ENCODE results near the gene KANK3. TPM values are rescaled to one million over a fixed set of nuclear protein-coding genes. Genes with fewer than 3 reads are reported as not detected.
A peak's percentile ranks its signal among the peaks of the same experiment; 100 is the strongest.

Gene KANK3
- total and polyA plus RNA-seq, 2 of the 8 experiments (the other 6 are each of a cell fraction or from before 2014, with no cell fraction given): 2.5 to 4.2 TPM

DNA sequence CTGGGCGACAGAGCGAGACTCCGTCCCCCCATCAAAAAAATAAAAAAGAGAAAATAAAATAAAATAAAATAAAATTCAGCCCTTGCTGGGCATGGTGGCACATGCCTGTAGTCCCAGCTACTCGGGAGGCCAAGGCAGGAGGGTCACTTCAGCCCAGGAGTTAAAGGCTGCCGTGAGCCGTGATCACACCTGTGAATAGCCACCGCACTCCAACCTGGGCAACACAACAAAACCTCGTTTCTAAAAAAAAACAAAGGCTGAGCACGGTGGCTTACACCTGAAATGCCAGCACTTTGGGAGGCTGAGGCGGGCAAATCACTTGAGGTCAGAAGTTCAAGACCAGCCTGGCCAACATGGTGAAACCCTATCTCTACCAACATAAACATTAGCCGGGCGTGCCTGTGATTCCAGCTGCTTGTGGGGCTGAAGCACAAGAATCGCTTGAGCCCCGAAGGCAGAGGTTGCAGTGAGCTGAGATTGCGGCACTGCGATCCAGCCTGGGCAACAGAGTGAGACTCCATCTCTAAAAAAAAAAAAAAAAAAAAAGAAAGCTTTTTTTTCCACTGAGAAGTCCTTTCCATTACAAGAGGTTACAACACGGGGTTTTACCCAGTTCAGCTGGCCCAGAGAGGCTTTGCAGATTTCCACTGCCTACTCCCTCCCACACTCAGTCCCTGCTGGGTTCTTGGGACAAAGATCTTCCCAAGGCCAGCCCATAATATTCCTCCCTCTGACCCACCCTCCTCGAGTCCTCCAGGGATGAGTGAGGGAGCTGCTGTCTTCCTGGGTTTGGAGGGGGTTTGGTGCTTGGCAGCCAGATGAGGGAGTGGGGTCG lies 27.3 kb upstream of the KANK3 start:
- DNase-seq (ENCODE audit: low read depth in 1 of 2, low spot score in 2 of 2) (no peak), FAIRE-seq (no peak)
- H3K18ac ChIP-seq (ENCODE audit: extremely low read depth, low read length): no peak overlapping the region
- no peak overlapping the region for H2BK120ac ChIP-seq (replicated peaks; ENCODE audit: low read depth, low read length)
- H3K9me3 ChIP-seq (ENCODE audit: insufficient read depth in 2 of 2, low read depth in 1 of 2, low read length in 1 of 2): no peaks in the 10 kb centered on the region
- no peak overlapping the region for H3K9ac ChIP-seq (replicated peaks in 1 of 4; ENCODE audit: extremely low read depth in 1 of 4, low read depth in 3 of 4, low read length in 3 of 4)
- no peak overlapping the region for H3K56ac ChIP-seq (replicated peaks; ENCODE audit: insufficient read length, low read depth, low read length)
- H2BK15ac ChIP-seq (ENCODE audit: low read length): no peak overlapping the region
- H2BK5ac ChIP-seq (ENCODE audit: low read depth, low read length): 0 out of 2 replicates have a peak overlapping the region, but pooled peaks have one; percentile 12
- no peak overlapping the region for H3K4me2 ChIP-seq (ENCODE audit: insufficient read depth in 1 of 2, low read depth in 2 of 2, low read length in 2 of 2)
- H4K8ac ChIP-seq (ENCODE audit: extremely low read depth, insufficient read depth, low read length): no peak overlapping the region; the same call in 1 of the 2 replicates
- H3K4ac ChIP-seq (replicated peaks; ENCODE audit: insufficient read length, low read depth, low read length): no peak overlapping the region
- H3K36me3 ChIP-seq (ENCODE audit: control insufficient read depth in 2 of 4, insufficient read depth in 4 of 4, low read length in 3 of 4): no peaks in the 10 kb centered on the region; a peak in 2 of 8 replicates
- no peak overlapping the region for H2AFZ ChIP-seq (ENCODE audit: low read length)
- no peak overlapping the region for H2BK12ac ChIP-seq (ENCODE audit: low read depth, low read length)
- H3K23ac ChIP-seq (ENCODE audit: insufficient read length): no peak overlapping the region
- H3K27me3 ChIP-seq (replicated peaks in 1 of 4; ENCODE audit: control insufficient read depth in 3 of 4, extremely low read depth in 1 of 4, insufficient read depth in 3 of 4, low read length in 3 of 4): peaks cover 0 to 12% (median 8%) of the 10 kb centered on the region in 4 experiments; a peak in 6 of 7 replicates
- no peak overlapping the region for H3K14ac ChIP-seq (ENCODE audit: insufficient read length)
- WGBS, 2 experiments (ENCODE audit: extremely low coverage in 1 of 2, insufficient coverage in 1 of 2, insufficient read length in 1 of 2, insufficient replicate concordance in 2 of 2, low coverage in 1 of 2, low lambda C conversion rate in 2 of 2, missing lambda C conversion rate in 1 of 2): 92% methylated on average over 19 of the region's 19 CpGs; no CpG with 5 or more reads in 1 of the 2 experiments
- no peaks in the 10 kb centered on the region; the same call in 1 of the 2 replicates for H3K79me1 ChIP-seq (ENCODE audit: low read depth, low read length)
- no peaks in the 10 kb centered on the region for H3K79me2 ChIP-seq (ENCODE audit: control insufficient read depth in 1 of 2, insufficient read depth in 2 of 2, low read length in 2 of 2)
- ChIA-PET CTCF (ENCODE audit: partially characterized antibody) (interaction anchor here (1.2 to 6.0 kb wide), 2 partner anchors 8 to 17 kb away, joined by 3 to 45 read pairs; no protein-coding TSS in a partner anchor), POLR2A (ENCODE audit: partially characterized antibody) (interaction anchor here (1.2 to 9.2 kb wide), 2 partner anchors 22 to 71 kb away, joined by 3 to 71 read pairs; partner anchors contain the start of gene RAB11B)
- H3K4me1 ChIP-seq (replicated peaks in 1 of 4; ENCODE audit: control insufficient read depth in 3 of 4, insufficient read depth in 4 of 4, low read length in 3 of 4): peaks cover 0 to 7% (median 6%) of the 10 kb centered on the region in 4 experiments; a peak in 6 of 7 replicates
- no peak overlapping the region for H2AK5ac ChIP-seq (ENCODE audit: low read depth, low read length)
- no peaks in the 10 kb centered on the region for H4K20me1 ChIP-seq (replicated peaks in 1 of 2; ENCODE audit: control insufficient read depth in 1 of 2, insufficient read depth in 2 of 2, low read length in 2 of 2)
- no peak overlapping the region for H2BK20ac ChIP-seq (ENCODE audit: low read length)
- peaks cover 2% of the 10 kb centered on the region; the same call in 1 of the 2 replicates for H3K23me2 ChIP-seq (ENCODE audit: low read depth, low read length)
- H4K91ac ChIP-seq (replicated peaks; ENCODE audit: insufficient read length, low read length): no peak overlapping the region
- no peak overlapping the region for H4K5ac ChIP-seq (ENCODE audit: insufficient read length, low read depth, low read length)
- H3K27ac ChIP-seq (ENCODE audit: low read depth, low read length): no peak overlapping the region
- no peak overlapping the region for H3K4me3 ChIP-seq (ENCODE audit: extremely low read depth in 1 of 4, insufficient read depth in 2 of 4, low read depth in 3 of 4, low read length in 4 of 4)
- no peak for TF ChIP-seq SRF (IDR thresholded peaks at IDR 0.05; ENCODE audit: low read depth, low read length)
- no peak for TF ChIP-seq BRCA1 (IDR thresholded peaks at IDR 0.05; ENCODE audit: low read depth, low read length)
- no peak for TF ChIP-seq HDAC6 (IDR thresholded peaks at IDR 0.05; ENCODE audit: low read depth, low read length)
- no peak for TF ChIP-seq EP300 (IDR thresholded peaks at IDR 0.05; ENCODE audit: borderline replicate concordance in 1 of 2, low read depth in 2 of 2, low read length in 2 of 2)
- TF ChIP-seq BCL11A (IDR thresholded peaks at IDR 0.05; ENCODE audit: low read depth in 2 of 2, low read length in 2 of 2): no peak
- TF ChIP-seq TEAD4 (IDR thresholded peaks at IDR 0.05; ENCODE audit: low read depth, low read length): no peak
- no peak for TF ChIP-seq HDAC2 (IDR thresholded peaks at IDR 0.05; ENCODE audit: borderline replicate concordance in 1 of 2, low read depth in 2 of 2, low read length in 2 of 2)
- no peak for TF ChIP-seq SIX5 (IDR thresholded peaks at IDR 0.05; ENCODE audit: low read depth, low read length)
- no peak for TF ChIP-seq CEBPB (IDR thresholded peaks at IDR 0.05; ENCODE audit: low read depth, low read length)
